Smooth muscle cell (in vitro differentiated cells): ENCODE results near the gene GRIK3. TPM values are rescaled to one million over a fixed set of nuclear protein-coding genes. Genes with fewer than 3 reads are reported as not detected.

Experiments used
- DNase-seq: peaks from one replicate; lab custom pipeline; 2025; ENCODE audit not compliant: unreplicated experiment; lab: John Stamatoyannopoulos, UW
- H2AFZ ChIP-seq: fragments of 200-600 bp; sonication (generic); 2 replicates; pipeline ENCODE4 v1.6.0; 2016; ENCODE audit warnings: antibody characterized with exemption, low read depth, mild to moderate bottlenecking
- H3F3A ChIP-seq: fragments of 200-600 bp; sonication (generic); 2 replicates; pipeline ENCODE4 v1.6.0; 2017; ENCODE audit warnings: antibody characterized with exemption, low read depth
- H3K27ac ChIP-seq: fragments of 200-600 bp; sonication (generic); 2 replicates; pipeline ENCODE4 v1.5.1; 2016; ENCODE audit warnings: low read depth, mild to moderate bottlenecking
- H3K27me3 ChIP-seq: fragments of 200-600 bp; sonication (generic); 2 replicates; pipeline ENCODE4 v1.6.1; 2016; ENCODE audit warnings: low read depth, mild to moderate bottlenecking
- H3K36me3 ChIP-seq: fragments of 200-600 bp; sonication (generic); 2 replicates; pipeline ENCODE4 v1.5.1; 2016; ENCODE audit warnings: low read depth
- H3K4me1 ChIP-seq: fragments of 200-600 bp; sonication (generic); 2 replicates; pipeline ENCODE4 v1.5.1; 2016; ENCODE audit warnings: low read depth
- H3K4me2 ChIP-seq: fragments of 200-600 bp; sonication (generic); 2 replicates; pipeline ENCODE4 v1.6.0; 2016; ENCODE audit warnings: mild to moderate bottlenecking
- H3K4me3 ChIP-seq: fragments of 200-600 bp; sonication (generic); 2 replicates; pipeline ENCODE4 v1.5.1; 2016; ENCODE audit warnings: mild to moderate bottlenecking
- H3K79me2 ChIP-seq: fragments of 200-600 bp; sonication (generic); 2 replicates; pipeline ENCODE4 v1.6.0; 2016; ENCODE audit warnings: low read depth, mild to moderate bottlenecking
- H3K9ac ChIP-seq: fragments of 200-600 bp; sonication (generic); 2 replicates; pipeline ENCODE4 v1.6.0; 2016; ENCODE audit warnings: low read depth
- H3K9me3 ChIP-seq: fragments of 200-600 bp; sonication (generic); replicated peaks from 2 replicates; pipeline ENCODE4 v1.5.1; 2016; ENCODE audit warnings: low read depth
- H4K20me1 ChIP-seq: fragments of 200-600 bp; sonication (generic); 2 replicates; pipeline ENCODE4 v1.6.0; 2016; ENCODE audit warnings: low read depth
- CTCF ChIP-seq: fragments of 200-600 bp; sonication (generic); IDR thresholded peaks from 2 replicates; pipeline ENCODE4 v1.5.1; 2017; ENCODE audit warnings: borderline replicate concordance, mild to moderate bottlenecking, antibody characterized with exemption; ENCODE audit not compliant: insufficient read depth, poor library complexity, severe bottlenecking
- WGBS: methylation state at CpG from one replicate; pipeline ENCODE4 v1.1.7; 2016; ENCODE audit warnings: low lambda C conversion rate; 5-methylcytosine and 5-hydroxymethylcytosine counted together
- polyA plus RNA-seq: library from polyadenylated mRNA; unstranded; fragments of >200 nt; fragmentation: Nextera tagmentation; extraction: Ambion mirVana; gene quantifications from 2 replicates; pipeline ENCODE4 v1.2.1, GENCODE V29; 2016
- total RNA-seq: library from RNA; depleted of rRNA; stranded (reverse); fragments of >200 nt; gene quantifications from 2 replicates; pipeline ENCODE4 v1.2.3, GENCODE V29; 2014

The GRIK3 gene
- total and polyA plus RNA-seq, 2 experiments from 2014 or later: 0.04 TPM; not detected in 1

DNA sequence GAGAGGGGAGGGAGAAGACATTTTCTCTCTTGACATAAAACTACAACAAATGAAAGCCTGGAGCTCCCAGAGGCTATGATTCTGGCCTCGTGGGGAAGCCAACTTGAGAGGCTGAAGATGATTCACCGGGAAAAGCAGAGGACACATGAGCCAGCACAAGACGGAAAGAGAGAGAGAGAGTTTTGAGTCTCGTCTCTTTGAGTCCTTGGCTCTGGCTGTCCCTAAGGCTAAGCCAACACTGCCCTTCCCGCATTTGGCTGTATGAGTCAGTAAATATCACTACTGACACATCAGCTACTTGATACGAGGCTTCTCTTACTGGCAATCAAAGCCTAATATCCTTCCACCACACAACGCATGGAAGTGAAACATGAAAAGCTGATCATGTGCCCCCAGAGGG is 95.5 kb downstream of the GRIK3 start:
- Histone ChIP-seq H3K4me2 (no peak overlapping the region), H3K4me1 (no peaks in the 10 kb centered on the region), H3F3A (no peaks in the 10 kb centered on the region), H3K9me3 (no peaks in the 10 kb centered on the region), H3K36me3 (no peaks in the 10 kb centered on the region), H3K27ac (no peak overlapping the region), H3K4me3 (no peak overlapping the region), H4K20me1 (no peaks in the 10 kb centered on the region), H3K27me3 (peaks cover 41% of the 10 kb centered on the region), H3K9ac (no peak overlapping the region), H3K79me2 (no peaks in the 10 kb centered on the region), H2AFZ (no peak overlapping the region)
- WGBS: 63% methylated on average over 7 of the region's 7 CpGs
- TF ChIP-seq CTCF: no peak
- DNase-seq: no peak

- Histone ChIP-seq H3K27me3 (peaks cover 49% of the 10 kb centered on the region), H3K4me3 (no peak overlapping the region), H3K27ac (no peak overlapping the region), H3F3A (no peaks in the 10 kb centered on the region), H3K4me2 (no peak overlapping the region), H3K79me2 (no peaks in the 10 kb centered on the region), H3K9me3 (no peaks in the 10 kb centered on the region), H3K9ac (no peak overlapping the region), H2AFZ (no peak overlapping the region), H4K20me1 (no peaks in the 10 kb centered on the region), H3K36me3 (no peaks in the 10 kb centered on the region), H3K4me1 (no peaks in the 10 kb centered on the region)
- TF ChIP-seq CTCF: no peak
- WGBS: 89% methylated on average over 6 of the region's 6 CpGs
- DNase-seq: no peak
These were observed 96.9 kb downstream of the GRIK3 start for GRCh38 chr1:36937371-36937770.

GRCh38 chr1:36934061-36934460 is 100.3 kb downstream of the GRIK3 start:
- Histone ChIP-seq H3K9ac (no peak overlapping the region), H3K4me2 (no peak overlapping the region), H3K4me3 (no peak overlapping the region), H3K4me1 (no peaks in the 10 kb centered on the region), H3K9me3 (no peaks in the 10 kb centered on the region), H4K20me1 (no peaks in the 10 kb centered on the region), H3K27ac (no peak overlapping the region), H2AFZ (no peak overlapping the region), H3K79me2 (no peaks in the 10 kb centered on the region), H3K36me3 (no peaks in the 10 kb centered on the region), H3K27me3 (peaks cover 34% of the 10 kb centered on the region), H3F3A (no peaks in the 10 kb centered on the region)
- TF ChIP-seq CTCF: no peak
- WGBS: 86% methylated on average over 2 of the region's 2 CpGs
- DNase-seq: no peak

- no peaks in the 10 kb centered on the region for H3K36me3 ChIP-seq
- H4K20me1 ChIP-seq: no peaks in the 10 kb centered on the region
- no peaks in the 10 kb centered on the region for H3K9me3 ChIP-seq
- no peak overlapping the region for H3K4me2 ChIP-seq
- no peak overlapping the region for H3K9ac ChIP-seq
- H3K4me3 ChIP-seq: no peak overlapping the region
- H3K4me1 ChIP-seq: no peaks in the 10 kb centered on the region
- H3K27me3 ChIP-seq: peaks cover 7% of the 10 kb centered on the region
- H2AFZ ChIP-seq: no peak overlapping the region
- DNase-seq: no peak
- H3F3A ChIP-seq: no peaks in the 10 kb centered on the region
- WGBS: 78% methylated on average over 8 of the region's 8 CpGs
- H3K79me2 ChIP-seq: no peaks in the 10 kb centered on the region
- H3K27ac ChIP-seq: no peak overlapping the region
- no peak for TF ChIP-seq CTCF
These were observed 106.5 kb downstream of the GRIK3 start for GRCh38 chr1:36927826-36928225.
